Neuronal stem cell (in vitro differentiated cells): Measurements from ENCODE around the gene CCDC54. TPM values are rescaled to one million over a fixed set of nuclear protein-coding genes. Genes with fewer than 3 reads are reported as not detected.
"Not testable (repeated sequence)": the region's sequence is repeated elsewhere in the genome, so short reads cannot be mapped to it uniquely, and the experiment has no call there.

ENCODE experiments used
- DNase-seq: peaks from one replicate; pipeline ENCODE4 v3.0.0-alpha.2; 2013; ENCODE audit warnings: low spot score
- H2AFZ ChIP-seq: one replicate; pipeline ENCODE4 v1.6.1; 2013; ENCODE audit warnings: mild to moderate bottlenecking, low read length, inconsistent platforms
- H2AK5ac ChIP-seq: 2 replicates; pipeline ENCODE4 v1.6.1; 2013; ENCODE audit warnings: low read depth, mild to moderate bottlenecking, inconsistent platforms, low read length, moderate library complexity, mixed read lengths
- H2BK120ac ChIP-seq: 2 replicates; pipeline ENCODE4 v1.6.1; 2013; ENCODE audit warnings: low read depth, mild to moderate bottlenecking, inconsistent platforms, low read length, moderate library complexity, mixed read lengths
- H2BK12ac ChIP-seq: one replicate; pipeline ENCODE4 v1.6.1; 2013; ENCODE audit warnings: low read length, inconsistent platforms
- H2BK15ac ChIP-seq: 2 replicates; pipeline ENCODE4 v1.6.1; 2013; ENCODE audit warnings: mild to moderate bottlenecking, low read length, inconsistent platforms, mixed read lengths
- H2BK5ac ChIP-seq: one replicate; pipeline ENCODE4 v1.6.1; 2013; ENCODE audit warnings: inconsistent platforms, mild to moderate bottlenecking, low read length, moderate library complexity
- H3K14ac ChIP-seq: one replicate; pipeline ENCODE4 v1.6.1; 2013; ENCODE audit warnings: low read length, inconsistent platforms
- H3K18ac ChIP-seq: 2 replicates; pipeline ENCODE4 v1.6.1; 2013; ENCODE audit warnings: low read length, inconsistent platforms
- H3K23ac ChIP-seq: 2 replicates; pipeline ENCODE4 v1.6.1; 2013; ENCODE audit warnings: low read depth, mild to moderate bottlenecking, mixed read lengths, low read length, inconsistent platforms; ENCODE audit not compliant: poor library complexity
- H3K27ac ChIP-seq: replicated peaks from 3 replicates; pipeline ENCODE4 v1.5.1; 2013; ENCODE audit warnings: low read length, inconsistent platforms
- H3K27me3 ChIP-seq, 3 experiments: 2 replicates each; pipeline ENCODE4 v1.6.1; 2013; ENCODE audit warnings: low read length in 3 of 3, mild to moderate bottlenecking in 2 of 3, inconsistent platforms in 1 of 3, low read depth in 1 of 3, mixed read lengths in 1 of 3, moderate library complexity in 1 of 3; ENCODE audit not compliant: control insufficient read depth in 3 of 3, insufficient read depth in 3 of 3
- H3K36me3 ChIP-seq, 2 donors: replicated peaks in 1 of 2; 2 replicates each; pipeline ENCODE4 v1.6.1; 2013; ENCODE audit warnings: low read length in 2 of 2; ENCODE audit not compliant: control insufficient read depth in 2 of 2, insufficient read depth in 2 of 2
- H3K4ac ChIP-seq: 2 replicates; pipeline ENCODE4 v1.6.1; 2013; ENCODE audit warnings: inconsistent platforms, mild to moderate bottlenecking, low read length, moderate library complexity
- H3K4me1 ChIP-seq, 2 donors: 1 replicate in 1 of 2; 2 replicates in 1 of 2; pipeline ENCODE4 v1.6.1; 2013; ENCODE audit warnings: low read length in 2 of 2, low read depth in 1 of 2; ENCODE audit not compliant: control insufficient read depth in 2 of 2, insufficient read depth in 1 of 2
- H3K4me2 ChIP-seq: one replicate; pipeline ENCODE4 v1.6.1; 2013; ENCODE audit warnings: mild to moderate bottlenecking, low read length, inconsistent platforms; ENCODE audit not compliant: insufficient read depth, poor library complexity, severe bottlenecking
- H3K4me3 ChIP-seq, 2 donors: 2 replicates each; pipeline ENCODE4 v1.5.1; 2013; ENCODE audit warnings: low read length in 2 of 2, mild to moderate bottlenecking in 2 of 2, inconsistent platforms in 1 of 2, moderate library complexity in 1 of 2
- H3K79me1 ChIP-seq: one replicate; pipeline ENCODE4 v1.6.1; 2013; ENCODE audit warnings: low read depth, mild to moderate bottlenecking, inconsistent platforms, low read length, moderate library complexity
- H3K9ac ChIP-seq: one replicate; pipeline ENCODE4 v1.6.1; 2013; ENCODE audit warnings: mild to moderate bottlenecking, low read depth, low read length, inconsistent platforms; ENCODE audit not compliant: poor library complexity
- H3K9me3 ChIP-seq, 2 donors: replicated peaks in 1 of 2; 2 replicates each; pipeline versions ENCODE3 to v1.6.1; 2013; ENCODE audit warnings: low read length in 2 of 2, mild to moderate bottlenecking in 2 of 2, inconsistent platforms in 1 of 2, low read depth in 1 of 2, mixed read lengths in 1 of 2, moderate library complexity in 1 of 2; ENCODE audit not compliant: control insufficient read depth in 2 of 2, insufficient read depth in 1 of 2
- H4K8ac ChIP-seq: one replicate; pipeline ENCODE4 v1.6.1; 2013; ENCODE audit warnings: low read depth, mild to moderate bottlenecking, inconsistent platforms, low read length, moderate library complexity
- H4K91ac ChIP-seq: one replicate; pipeline ENCODE4 v1.6.1; 2013; ENCODE audit warnings: low read length, low read depth, mild to moderate bottlenecking, inconsistent platforms; ENCODE audit not compliant: poor library complexity
- WGBS, 2 donors: extraction: QIAGEN DNeasy Blood & Tissue Kit; methylation state at CpG; one replicate each; pipeline ENCODE4 v1.1.7; 2013; ENCODE audit warnings: missing lambda C conversion rate in 2 of 2, mixed read lengths in 1 of 2; ENCODE audit not compliant: insufficient read length in 2 of 2, insufficient replicate concordance in 1 of 2; ENCODE audit errors: extremely low coverage in 2 of 2; 5-methylcytosine and 5-hydroxymethylcytosine counted together
- polyA plus RNA-seq, 2 experiments: library from polyadenylated mRNA; stranded (reverse); fragments of 200-250 nt; gene quantifications; one replicate each; pipeline ENCODE4 v1.2.3, GENCODE V29; 2013

CCDC54 gene
- not detected for polyA plus RNA-seq (2013, experiment 1 of 2)
- polyA plus RNA-seq (2013, experiment 2 of 2): not detected

DNA sequence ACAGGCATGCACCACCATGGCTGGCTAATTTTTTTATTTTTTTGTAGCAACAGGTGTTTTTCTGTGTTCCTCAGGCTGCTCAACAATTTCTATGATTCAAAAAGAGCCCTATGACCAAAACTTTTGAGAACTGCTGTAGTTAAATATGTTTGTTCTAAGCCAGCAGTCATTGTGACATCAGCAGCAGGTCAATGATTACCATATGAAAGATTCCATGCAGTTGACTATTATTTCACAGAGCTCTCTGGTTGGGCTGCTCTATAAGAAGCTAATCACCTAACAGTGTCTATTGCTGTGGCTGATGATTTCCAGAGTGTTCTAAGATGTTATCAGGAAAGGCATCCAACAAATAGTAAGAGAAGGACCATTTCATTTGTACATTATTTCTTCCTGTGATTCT, at the start of gene CCDC54:
TSS of gene CCDC54 (plus strand) at position 289 of the 400 bp plus-strand sequence. CDS start 149 bp downstream, outside the sequence.
- no peak within 1 kb of the TSS for H3K9ac ChIP-seq
- H3K4me3 ChIP-seq: no peak within 1 kb of the TSS
- H3K9me3 ChIP-seq: no peaks in the 10 kb centered on the region
- H3K14ac ChIP-seq: no peak within 1 kb of the TSS
- H3K4me1 ChIP-seq: no peaks in the 10 kb centered on the region
- no peak within 1 kb of the TSS for H3K23ac ChIP-seq
- DNase-seq: no peak
- H2BK15ac ChIP-seq: no peak within 1 kb of the TSS
- no peak within 1 kb of the TSS for H2BK5ac ChIP-seq
- H3K36me3 ChIP-seq: no peaks in the 10 kb centered on the region
- H3K27me3 ChIP-seq: no peaks in the 10 kb centered on the region
- H4K8ac ChIP-seq: no peak within 1 kb of the TSS
- H4K91ac ChIP-seq: no peak within 1 kb of the TSS
- H2BK12ac ChIP-seq: no peak within 1 kb of the TSS
- H3K4me2 ChIP-seq: no peak within 1 kb of the TSS
- no peak within 1 kb of the TSS for H2BK120ac ChIP-seq
- H3K27ac ChIP-seq: no peak within 1 kb of the TSS
- H3K18ac ChIP-seq: no peak within 1 kb of the TSS
- no peak within 1 kb of the TSS for H2AK5ac ChIP-seq
- H3K4ac ChIP-seq: no peak within 1 kb of the TSS
- no peak within 1 kb of the TSS for H2AFZ ChIP-seq
- no peaks in the 10 kb centered on the region for H3K79me1 ChIP-seq

DNA sequence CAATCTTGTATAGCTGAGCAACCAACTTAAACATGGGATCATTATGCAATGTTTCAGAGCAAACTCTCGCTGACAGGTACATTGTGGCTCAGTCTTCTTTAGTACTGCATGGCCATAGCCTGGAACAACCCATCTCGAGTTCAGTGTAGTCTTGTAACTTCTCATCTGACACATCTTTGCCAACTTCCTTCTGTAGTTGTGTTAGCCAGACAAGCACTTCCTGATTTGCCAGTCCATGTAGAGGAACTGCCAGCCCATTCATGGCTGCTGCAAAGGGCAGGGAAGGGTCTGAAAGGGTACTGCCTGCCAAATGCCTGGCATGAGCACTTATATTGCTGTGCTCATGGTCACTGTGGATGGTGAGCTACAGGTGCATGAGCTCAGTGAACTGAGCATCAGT, 49.2 kb upstream of the CCDC54 start:
- Histone ChIP-seq H3K4me1 (no peaks in the 10 kb centered on the region), H2BK12ac (no peak overlapping the region), H2AFZ (no peak overlapping the region), H2BK15ac (no peak overlapping the region), H2AK5ac (no peak overlapping the region), H4K8ac (no peak overlapping the region), H3K4ac (no peak overlapping the region), H3K4me3 (no peak overlapping the region), H3K27me3 (peaks cover 0 to 3% (median 0%) of the 10 kb centered on the region in 3 experiments), H3K36me3 (no peaks in the 10 kb centered on the region), H3K4me2 (no peak overlapping the region), H3K79me1 (no peaks in the 10 kb centered on the region), H3K27ac (no peak overlapping the region), H3K14ac (no peak overlapping the region), H3K9me3 (no peaks in the 10 kb centered on the region), H3K9ac (no peak overlapping the region), H2BK120ac (no peak overlapping the region), H4K91ac (no peak overlapping the region), H3K23ac (no peak overlapping the region), H2BK5ac (no peak overlapping the region), H3K18ac (no peak overlapping the region)
- DNase-seq: no peak
- WGBS, 2 donors: no CpG with 5 or more reads among the region's 2 CpGs

DNA sequence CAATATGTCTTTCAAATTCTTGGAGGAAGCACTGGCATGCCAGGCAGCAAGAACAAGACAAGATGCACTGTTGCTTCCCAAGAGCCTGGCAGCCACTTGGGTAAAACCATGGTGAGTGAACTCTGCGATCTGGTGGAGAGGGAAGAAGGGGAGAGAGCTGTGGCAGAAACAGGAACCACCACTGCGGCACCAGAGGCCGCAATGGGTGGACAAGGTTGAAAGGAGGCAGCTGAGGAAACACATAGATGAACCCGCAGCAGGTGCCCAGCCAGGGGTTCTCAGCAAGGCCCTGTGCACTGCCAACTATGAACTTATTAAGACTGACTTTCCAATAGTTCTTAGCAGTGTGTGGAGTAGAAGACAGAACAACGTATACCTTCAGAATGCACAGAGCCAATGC, 48.2 kb upstream of the CCDC54 start:
- no peak overlapping the region for H2BK15ac ChIP-seq
- H3K18ac ChIP-seq: no peak overlapping the region
- H4K8ac ChIP-seq: no peak overlapping the region
- no peaks in the 10 kb centered on the region for H3K79me1 ChIP-seq
- H3K36me3 ChIP-seq: no peaks in the 10 kb centered on the region
- H2AFZ ChIP-seq: no peak overlapping the region
- no peak overlapping the region for H3K4me3 ChIP-seq
- no peak overlapping the region for H2BK120ac ChIP-seq
- WGBS, 2 donors: no CpG with 5 or more reads among the region's 5 CpGs
- no peak for DNase-seq
- peaks cover 0 to 3% (median 0%) of the 10 kb centered on the region in 3 experiments for H3K27me3 ChIP-seq
- H4K91ac ChIP-seq: no peak overlapping the region
- H3K23ac ChIP-seq: no peak overlapping the region
- H3K9me3 ChIP-seq: no peaks in the 10 kb centered on the region
- H2BK5ac ChIP-seq: no peak overlapping the region
- H3K14ac ChIP-seq: no peak overlapping the region
- H3K4me2 ChIP-seq: no peak overlapping the region
- no peak overlapping the region for H3K4ac ChIP-seq
- H3K27ac ChIP-seq: no peak overlapping the region
- no peak overlapping the region for H2BK12ac ChIP-seq
- no peaks in the 10 kb centered on the region for H3K4me1 ChIP-seq
- H3K9ac ChIP-seq: no peak overlapping the region
- no peak overlapping the region for H2AK5ac ChIP-seq

DNA sequence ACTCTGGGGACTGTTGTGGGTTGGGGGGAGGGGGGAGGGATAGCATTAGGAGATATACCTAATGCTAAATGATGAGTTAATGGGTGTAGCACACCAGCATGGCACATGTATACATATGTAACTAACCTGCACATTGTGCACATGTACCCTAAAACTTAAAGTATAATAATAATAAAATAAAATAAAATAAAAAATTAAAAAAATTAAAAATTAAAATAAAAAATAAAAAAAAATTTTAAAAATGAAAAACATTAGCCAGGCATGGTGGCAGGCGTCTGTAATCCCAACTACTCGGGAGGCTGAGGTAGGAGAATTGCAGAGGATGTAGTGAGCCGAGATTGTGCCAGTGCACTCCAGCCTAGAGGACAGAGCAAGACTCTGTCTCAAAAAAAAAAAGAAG, 37.5 kb upstream of the CCDC54 start:
- H3K27ac ChIP-seq, H3K4me2 ChIP-seq, H3K79me1 ChIP-seq, H3K14ac ChIP-seq, H3K23ac ChIP-seq, H3K36me3 ChIP-seq, H2BK5ac ChIP-seq, H3K4ac ChIP-seq, H4K91ac ChIP-seq, H2BK120ac ChIP-seq, H2AK5ac ChIP-seq, H2BK15ac ChIP-seq, H3K27me3 ChIP-seq, H3K18ac ChIP-seq, H2BK12ac ChIP-seq, H3K4me1 ChIP-seq, H4K8ac ChIP-seq, H2AFZ ChIP-seq, H3K9ac ChIP-seq, H3K4me3 ChIP-seq, DNase-seq, H3K9me3 ChIP-seq: not testable (repeated sequence)
- no CpG with 5 or more reads among the region's 3 CpGs for WGBS, 2 donors
